ENCODE measurements around the gene MICAL3.

DNA sequence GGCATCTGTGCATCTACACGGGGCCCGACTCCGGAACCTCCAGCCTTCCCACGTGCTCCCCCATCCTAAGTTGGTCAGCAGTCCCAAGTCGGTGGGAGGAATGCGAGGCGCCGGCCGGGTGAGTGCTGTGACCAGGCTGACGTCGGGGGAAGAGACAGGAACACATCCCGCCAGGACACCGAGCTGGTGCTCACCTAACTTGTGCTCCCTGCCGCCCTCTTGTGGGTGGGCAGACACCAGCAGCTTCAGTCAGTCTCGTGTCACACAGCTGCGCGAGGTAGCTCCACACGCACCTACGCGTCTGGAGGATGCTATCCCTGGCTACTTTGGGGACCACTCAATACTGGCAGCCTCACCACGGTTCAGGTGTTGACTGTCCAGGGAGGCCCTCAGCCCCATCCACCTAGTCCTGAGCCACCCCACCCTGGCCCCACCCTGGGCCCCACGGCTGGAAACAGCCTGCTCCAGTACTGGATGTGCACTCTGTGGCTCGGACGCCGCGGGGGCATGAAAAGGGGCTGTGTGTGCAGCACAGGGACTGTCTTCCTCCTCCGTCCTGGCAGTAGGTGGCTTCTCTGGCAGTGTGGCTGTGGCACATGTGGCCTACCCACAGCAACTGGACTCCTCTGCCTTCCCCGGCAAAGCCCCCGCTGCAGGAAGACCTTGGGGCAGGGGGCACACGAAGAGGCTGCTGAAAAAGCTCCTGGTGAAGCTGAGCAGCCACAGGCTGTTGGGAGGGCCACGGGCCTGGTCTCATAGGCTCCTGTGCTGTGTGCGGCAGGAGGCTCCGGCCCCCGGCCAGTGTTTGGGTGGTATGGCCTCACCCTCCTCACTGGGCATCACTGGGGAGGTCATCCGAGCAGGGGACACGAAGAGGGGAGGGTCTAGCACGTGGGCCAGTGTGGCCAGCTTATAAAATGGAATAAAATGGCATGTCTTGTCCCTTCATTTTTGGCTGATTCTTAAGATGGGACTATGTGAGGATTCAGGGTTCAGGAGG is 238.9 kb downstream of the MICAL3 start:
- TF ChIP-seq POLR2A (IDR thresholded peaks at IDR 0.05) (no peak), CTCF (IDR thresholded peaks at IDR 0.05) (peak; percentile 56 to 83 (median 74)), EP300 (IDR thresholded peaks at IDR 0.05; ENCODE audit: low read depth) (no peak), POLR2AphosphoS5 (IDR thresholded peaks at IDR 0.05) (no peak)
